ENCODE measurements around the gene MMP15. TPM values are rescaled to one million over a fixed set of nuclear protein-coding genes. Genes with fewer than 3 reads are reported as not detected.

The MMP15 gene
- polyA plus RNA-seq, 3 donors, result 14.7 to 20.3 (median 18.4) TPM

- DNase-seq, result no peak
Observed at GRCh38 chr16:58032710-58033293, 7.2 kb downstream of the MMP15 start.

GRCh38 chr16:58034128-58034685, 8.7 kb downstream of the MMP15 start:
- DNase-seq, result no peak

GRCh38 chr16:58034774-58035173, 9.2 kb downstream of the MMP15 start:
- DNase-seq, result no peak

- DNase-seq, result no peak
Observed at GRCh38 chr16:58035356-58036170, 10.0 kb downstream of the MMP15 start.

- DNase-seq, result no peak
Observed at GRCh38 chr16:58036943-58037342, 11.4 kb downstream of the MMP15 start.

- DNase-seq, result no peak
Observed at GRCh38 chr16:58037365-58038057, 12.0 kb downstream of the MMP15 start.

GRCh38 chr16:58038219-58038641, 12.7 kb downstream of the MMP15 start:
- DNase-seq, result no peak

- no peak for DNase-seq
Observed at GRCh38 chr16:58039829-58040495, 14.4 kb downstream of the MMP15 start.

- no peak for DNase-seq
Observed at GRCh38 chr16:58040496-58040846, 14.9 kb downstream of the MMP15 start.

GRCh38 chr16:58040945-58041627, 15.5 kb downstream of the MMP15 start:
- no peak for DNase-seq

GRCh38 chr16:58041628-58041955, 16.0 kb downstream of the MMP15 start:
- DNase-seq, result no peak

- DNase-seq, result no peak
Observed at GRCh38 chr16:58042001-58042885, 16.7 kb downstream of the MMP15 start.

- no peak for DNase-seq
Observed at GRCh38 chr16:58042886-58043515, 17.4 kb downstream of the MMP15 start.

GRCh38 chr16:58043571-58044155, 18.1 kb downstream of the MMP15 start:
- no peak for DNase-seq

- no peak for DNase-seq
Observed at GRCh38 chr16:58044266-58045019, 18.9 kb downstream of the MMP15 start.

- DNase-seq, result no peak
Observed at GRCh38 chr16:58045096-58045495, 19.5 kb downstream of the MMP15 start.

- DNase-seq, result no peak
Observed at GRCh38 chr16:58046054-58046881, 20.7 kb downstream of the MMP15 start.

- no peak for DNase-seq
Observed at GRCh38 chr16:58046936-58047335, 21.4 kb downstream of the MMP15 start.
